ENCODE measurements around the gene NHEJ1. TPM values are rescaled to one million over a fixed set of nuclear protein-coding genes. Genes with fewer than 3 reads are reported as not detected.

NHEJ1 gene
- total RNA-seq, 1 donor from 2014 or later: 10.8 TPM

DNA sequence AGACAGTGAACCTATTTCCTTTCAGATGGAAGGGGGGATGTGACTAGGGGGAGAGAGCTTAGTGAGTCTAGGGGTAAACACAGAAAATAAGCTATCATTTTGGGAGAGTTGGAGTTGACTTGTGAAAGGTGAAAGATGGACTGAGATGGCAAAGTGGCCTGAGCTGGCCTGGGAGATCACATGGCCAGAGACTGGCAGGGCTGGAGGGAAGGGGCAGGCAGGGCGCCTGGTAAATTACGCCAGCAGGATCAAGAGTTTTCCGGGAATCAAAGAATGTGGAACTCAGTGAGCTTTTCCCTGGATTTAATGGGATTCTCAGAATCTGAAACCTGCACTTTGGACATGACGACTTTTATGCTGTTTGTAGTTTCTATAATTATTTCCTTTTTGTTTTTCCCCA is 118.5 kb downstream of the NHEJ1 start:
- no peaks in the 10 kb centered on the region for H3K79me2 ChIP-seq (ENCODE audit: insufficient read depth, low read length)
- peaks cover 72% of the 10 kb centered on the region for H3K27me3 Mint-ChIP-seq (ENCODE audit: low read depth, unreplicated experiment)
- no peak overlapping the region for H3K4me3 ChIP-seq (ENCODE audit: insufficient read depth, low read depth, low read length)
- H3K27ac ChIP-seq (ENCODE audit: low read depth, low read length): no peak overlapping the region
- H3K4me1 ChIP-seq (ENCODE audit: insufficient read depth, low read length): no peaks in the 10 kb centered on the region
- H3K4me2 ChIP-seq (ENCODE audit: low read length): no peak overlapping the region
- no peaks in the 10 kb centered on the region for H3K9me3 Mint-ChIP-seq (ENCODE audit: unreplicated experiment)
- TF ChIP-seq EZH2 (IDR thresholded peaks at IDR 0.05; ENCODE audit: insufficient read depth, low read length): no peak
- TF ChIP-seq, protein P1, sequence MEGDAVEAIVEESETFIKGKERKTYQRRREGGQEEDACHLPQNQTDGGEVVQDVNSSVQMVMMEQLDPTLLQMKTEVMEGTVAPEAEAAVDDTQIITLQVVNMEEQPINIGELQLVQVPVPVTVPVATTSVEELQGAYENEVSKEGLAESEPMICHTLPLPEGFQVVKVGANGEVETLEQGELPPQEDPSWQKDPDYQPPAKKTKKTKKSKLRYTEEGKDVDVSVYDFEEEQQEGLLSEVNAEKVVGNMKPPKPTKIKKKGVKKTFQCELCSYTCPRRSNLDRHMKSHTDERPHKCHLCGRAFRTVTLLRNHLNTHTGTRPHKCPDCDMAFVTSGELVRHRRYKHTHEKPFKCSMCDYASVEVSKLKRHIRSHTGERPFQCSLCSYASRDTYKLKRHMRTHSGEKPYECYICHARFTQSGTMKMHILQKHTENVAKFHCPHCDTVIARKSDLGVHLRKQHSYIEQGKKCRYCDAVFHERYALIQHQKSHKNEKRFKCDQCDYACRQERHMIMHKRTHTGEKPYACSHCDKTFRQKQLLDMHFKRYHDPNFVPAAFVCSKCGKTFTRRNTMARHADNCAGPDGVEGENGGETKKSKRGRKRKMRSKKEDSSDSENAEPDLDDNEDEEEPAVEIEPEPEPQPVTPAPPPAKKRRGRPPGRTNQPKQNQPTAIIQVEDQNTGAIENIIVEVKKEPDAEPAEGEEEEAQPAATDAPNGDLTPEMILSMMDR (IDR thresholded peaks at IDR 0.05; ENCODE audit: insufficient read depth, low read depth, low read length): no peak
- H3K36me3 ChIP-seq (ENCODE audit: insufficient read depth, low read length): no peaks in the 10 kb centered on the region
- no peak for FAIRE-seq
- no peaks in the 10 kb centered on the region for H3K9me3 ChIP-seq (ENCODE audit: insufficient read depth, low read depth, low read length)
- no peak for DNase-seq (ENCODE audit: low read depth)
- no peaks in the 10 kb centered on the region for H3K4me1 Mint-ChIP-seq (ENCODE audit: low read depth, unreplicated experiment)
- no peak overlapping the region for H3K4me3 Mint-ChIP-seq (ENCODE audit: unreplicated experiment)
- no peak overlapping the region for H3K9ac ChIP-seq (ENCODE audit: low read length)
- no peaks in the 10 kb centered on the region for H4K20me1 ChIP-seq (ENCODE audit: insufficient read depth, low read length)
- peaks cover 39% of the 10 kb centered on the region for H3K27me3 ChIP-seq (ENCODE audit: insufficient read depth, low read length)
- no peak overlapping the region for H3K27ac Mint-ChIP-seq (ENCODE audit: unreplicated experiment)
- H3K36me3 Mint-ChIP-seq (ENCODE audit: low read depth, unreplicated experiment): no peaks in the 10 kb centered on the region
- no peak overlapping the region for H2AFZ ChIP-seq (ENCODE audit: low read depth, low read length)

DNA sequence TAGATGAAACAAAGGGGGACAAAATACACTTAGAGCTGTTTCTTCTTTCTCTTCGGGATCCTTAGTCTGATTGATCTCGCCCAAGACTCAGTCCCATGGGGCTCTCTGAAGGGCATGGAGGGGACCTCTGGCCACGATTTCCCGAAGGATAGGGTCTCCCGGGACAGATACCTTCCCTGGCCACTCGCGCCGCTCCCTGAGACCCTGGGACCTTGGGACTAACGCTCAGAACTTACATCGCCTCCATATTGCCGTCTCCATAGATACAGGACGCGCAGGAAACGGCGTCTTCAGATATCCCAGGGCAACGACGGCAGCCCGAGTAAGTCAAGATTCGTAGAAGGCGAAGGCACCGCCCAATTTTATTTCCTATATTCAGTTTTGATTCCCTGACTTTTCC is 119.4 kb downstream of the NHEJ1 start, which contains the start of gene CFAP65:
Gene CFAP65, minus strand, starts transcription at position 265 of the 400 bp plus-strand sequence. CDS start 2,468 bp downstream, outside the sequence.
- H3K4me1 Mint-ChIP-seq (ENCODE audit: low read depth, unreplicated experiment): no peaks in the 10 kb centered on the region
- peaks cover 39% of the 10 kb centered on the region for H3K27me3 ChIP-seq (ENCODE audit: insufficient read depth, low read length)
- H3K36me3 ChIP-seq (ENCODE audit: insufficient read depth, low read length): no peaks in the 10 kb centered on the region
- H3K4me2 ChIP-seq (ENCODE audit: low read length): peak within 1 kb of the TSS; percentile 89
- H3K9me3 Mint-ChIP-seq (ENCODE audit: unreplicated experiment): no peaks in the 10 kb centered on the region
- H3K27ac ChIP-seq (ENCODE audit: low read depth, low read length): no peak within 1 kb of the TSS
- DNase-seq (ENCODE audit: low read depth): peak; percentile 34
- H3K4me3 Mint-ChIP-seq (ENCODE audit: unreplicated experiment): peak within 1 kb of the TSS; percentile 91
- no peaks in the 10 kb centered on the region for H4K20me1 ChIP-seq (ENCODE audit: insufficient read depth, low read length)
- H3K4me1 ChIP-seq (ENCODE audit: insufficient read depth, low read length): no peaks in the 10 kb centered on the region
- peak within 1 kb of the TSS; percentile 62 for H3K4me3 ChIP-seq (ENCODE audit: insufficient read depth, low read depth, low read length)
- H3K79me2 ChIP-seq (ENCODE audit: insufficient read depth, low read length): no peaks in the 10 kb centered on the region
- no peaks in the 10 kb centered on the region for H3K36me3 Mint-ChIP-seq (ENCODE audit: low read depth, unreplicated experiment)
- H3K27me3 Mint-ChIP-seq (ENCODE audit: low read depth, unreplicated experiment): peaks cover 72% of the 10 kb centered on the region
- H3K9ac ChIP-seq (ENCODE audit: low read length): no peak within 1 kb of the TSS
- no peak within 1 kb of the TSS for H3K27ac Mint-ChIP-seq (ENCODE audit: unreplicated experiment)
- H2AFZ ChIP-seq (ENCODE audit: low read depth, low read length): peak within 1 kb of the TSS; percentile 83
- no peaks in the 10 kb centered on the region for H3K9me3 ChIP-seq (ENCODE audit: insufficient read depth, low read depth, low read length)
- TF ChIP-seq, protein P1 (IDR thresholded peaks at IDR 0.05; ENCODE audit: insufficient read depth, low read depth, low read length): no peak
- TF ChIP-seq EZH2 (IDR thresholded peaks at IDR 0.05; ENCODE audit: insufficient read depth, low read length): no peak
- FAIRE-seq: no peak

DNA sequence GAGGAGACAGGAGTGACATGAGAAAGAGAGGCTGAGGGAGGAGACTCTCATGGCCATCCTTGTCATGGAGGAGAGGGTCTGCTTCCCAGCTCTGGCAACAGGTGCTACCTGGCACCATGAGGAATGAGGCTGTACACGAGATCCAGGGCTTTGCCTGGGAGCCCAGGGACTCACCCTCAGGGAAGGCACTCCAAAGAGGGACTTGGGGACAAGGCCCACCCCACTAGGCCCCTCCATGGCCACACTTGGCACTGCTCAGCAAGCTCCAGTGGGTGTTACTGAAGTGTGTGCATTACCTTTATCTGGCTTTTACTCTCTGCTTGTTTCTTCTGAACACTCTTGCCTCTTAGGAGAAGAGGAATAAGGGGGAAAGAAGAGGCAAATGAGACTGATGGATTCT is 122.0 kb downstream of the NHEJ1 start:
- Histone ChIP-seq H3K36me3 (ENCODE audit: insufficient read depth, low read length) (no peaks in the 10 kb centered on the region), H3K27ac (ENCODE audit: low read depth, low read length) (no peak overlapping the region), H3K4me2 (ENCODE audit: low read length) (no peak overlapping the region), H3K9ac (ENCODE audit: low read length) (no peak overlapping the region), H3K79me2 (ENCODE audit: insufficient read depth, low read length) (no peaks in the 10 kb centered on the region), H3K27me3 (ENCODE audit: insufficient read depth, low read length) (peaks cover 57% of the 10 kb centered on the region), H2AFZ (ENCODE audit: low read depth, low read length) (no peak overlapping the region), H3K9me3 (ENCODE audit: insufficient read depth, low read depth, low read length) (no peaks in the 10 kb centered on the region), H4K20me1 (ENCODE audit: insufficient read depth, low read length) (no peaks in the 10 kb centered on the region), H3K4me1 (ENCODE audit: insufficient read depth, low read length) (no peaks in the 10 kb centered on the region), H3K4me3 (ENCODE audit: insufficient read depth, low read depth, low read length) (no peak overlapping the region)
- TF ChIP-seq, protein P1 (IDR thresholded peaks at IDR 0.05; ENCODE audit: insufficient read depth, low read depth, low read length): no peak
- TF ChIP-seq EZH2 (IDR thresholded peaks at IDR 0.05; ENCODE audit: insufficient read depth, low read length): no peak
- Mint-ChIP-seq H3K4me1 (ENCODE audit: low read depth, unreplicated experiment) (no peaks in the 10 kb centered on the region), H3K27ac (ENCODE audit: unreplicated experiment) (no peak overlapping the region), H3K27me3 (ENCODE audit: low read depth, unreplicated experiment) (peaks cover 80% of the 10 kb centered on the region), H3K36me3 (ENCODE audit: low read depth, unreplicated experiment) (no peaks in the 10 kb centered on the region), H3K9me3 (ENCODE audit: unreplicated experiment) (no peaks in the 10 kb centered on the region), H3K4me3 (ENCODE audit: unreplicated experiment) (no peak overlapping the region)
- DNase-seq (ENCODE audit: low read depth) (no peak), FAIRE-seq (no peak)
